ENCODE measurements around the gene CDC25B.

- TF ChIP-seq RAD21 (conservative IDR thresholded peaks at IDR 0.05 in 1 of 2, IDR thresholded peaks at IDR 0.05 in 1 of 2): no peak
- TF ChIP-seq REST (IDR thresholded peaks at IDR 0.05): no peak
- TF ChIP-seq HEYL (CRISPR knock-in tag; IDR thresholded peaks at IDR 0.05): no peak
These were observed 32.7 kb downstream of the CDC25B start for GRCh38 chr20:3828798-3829197.
